Spleen (tissue), 7 donors: ENCODE data around the gene TM4SF20.

Source experiments
- POLR2A ChIP-seq, 3 donors: fragments of 450-650 bp; IDR thresholded peaks; one replicate each; pipeline ENCODE4 v1.5.1; 2017; ENCODE audit warnings: antibody characterized with exemption in 3 of 3, mild to moderate bottlenecking in 1 of 3
- POLR2AphosphoS5 ChIP-seq, 3 donors: sonication (generic); formaldehyde crosslinking; IDR thresholded peaks; one replicate each; pipeline ENCODE4 v1.5.1; 2017; ENCODE audit warnings: antibody characterized with exemption in 3 of 3
- TF ChIP-seq, protein P1 (sequence below), 11 experiments: fragments of 200-600 bp in 7 of 11; fragments of 450-650 bp in 4 of 11; sonication (generic) in 4 of 11; IDR thresholded peaks in 8 of 11; conservative IDR thresholded peaks in 3 of 11; 1 replicate in 7 of 11; 2 replicates in 4 of 11; pipeline versions ENCODE4 v1.4.0 to v1.8.0; 2016 to 2021; ENCODE audit warnings: antibody characterized with exemption in 11 of 11, inconsistent platforms in 4 of 11, mild to moderate bottlenecking in 1 of 11
- donor health status: DM: no; HTN: no; CAD: no; lungs with moderate emphysema.
- donor health status: DM: no; HTN: no; CAD: no.
- donor health status: DM: no; HTN: no; CAD: no.

DNA sequence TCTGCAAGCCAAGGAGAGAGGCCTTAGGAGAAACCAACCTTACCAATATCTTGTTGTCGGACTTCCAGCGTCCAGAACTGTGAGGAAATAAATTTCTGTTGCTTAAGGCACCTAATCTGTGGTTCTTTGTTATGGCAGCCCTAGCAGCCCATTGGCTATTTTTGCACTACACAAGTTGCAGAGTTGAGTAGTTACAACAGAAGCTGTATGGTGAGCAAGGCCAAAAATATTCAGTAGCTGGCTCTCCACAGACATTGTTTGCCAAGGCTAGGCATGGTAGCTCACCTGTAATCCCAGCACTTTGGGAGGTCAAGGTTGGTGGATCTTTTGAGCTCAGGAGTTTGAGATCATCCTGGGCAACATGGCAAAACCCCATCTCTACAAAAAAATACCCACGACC is 35.7 kb upstream of the TM4SF20 start:
- no peak for TF ChIP-seq POLR2A (IDR thresholded peaks at IDR 0.05)
- TF ChIP-seq, protein P1, sequence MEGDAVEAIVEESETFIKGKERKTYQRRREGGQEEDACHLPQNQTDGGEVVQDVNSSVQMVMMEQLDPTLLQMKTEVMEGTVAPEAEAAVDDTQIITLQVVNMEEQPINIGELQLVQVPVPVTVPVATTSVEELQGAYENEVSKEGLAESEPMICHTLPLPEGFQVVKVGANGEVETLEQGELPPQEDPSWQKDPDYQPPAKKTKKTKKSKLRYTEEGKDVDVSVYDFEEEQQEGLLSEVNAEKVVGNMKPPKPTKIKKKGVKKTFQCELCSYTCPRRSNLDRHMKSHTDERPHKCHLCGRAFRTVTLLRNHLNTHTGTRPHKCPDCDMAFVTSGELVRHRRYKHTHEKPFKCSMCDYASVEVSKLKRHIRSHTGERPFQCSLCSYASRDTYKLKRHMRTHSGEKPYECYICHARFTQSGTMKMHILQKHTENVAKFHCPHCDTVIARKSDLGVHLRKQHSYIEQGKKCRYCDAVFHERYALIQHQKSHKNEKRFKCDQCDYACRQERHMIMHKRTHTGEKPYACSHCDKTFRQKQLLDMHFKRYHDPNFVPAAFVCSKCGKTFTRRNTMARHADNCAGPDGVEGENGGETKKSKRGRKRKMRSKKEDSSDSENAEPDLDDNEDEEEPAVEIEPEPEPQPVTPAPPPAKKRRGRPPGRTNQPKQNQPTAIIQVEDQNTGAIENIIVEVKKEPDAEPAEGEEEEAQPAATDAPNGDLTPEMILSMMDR (IDR thresholded peaks at IDR 0.05 in 8 of 11, conservative IDR thresholded peaks at IDR 0.05 in 3 of 11): no peak
- no peak for TF ChIP-seq POLR2AphosphoS5 (IDR thresholded peaks at IDR 0.05)
